GM18498 (cell line): ENCODE measurements around the gene PLA2G3.
"Not testable (repeated sequence)": the region's sequence is repeated elsewhere in the genome, so short reads cannot be mapped to it uniquely, and the experiment has no call there.

ENCODE experiments used
- ATAC-seq: cut with Tn5 transposase; IDR thresholded peaks from one replicate; pipeline ENCODE4 v1.9.1; 2021; ENCODE audit warnings: mild to moderate bottlenecking, moderate library complexity; ENCODE audit not compliant: unreplicated experiment

The PLA2G3 gene

DNA sequence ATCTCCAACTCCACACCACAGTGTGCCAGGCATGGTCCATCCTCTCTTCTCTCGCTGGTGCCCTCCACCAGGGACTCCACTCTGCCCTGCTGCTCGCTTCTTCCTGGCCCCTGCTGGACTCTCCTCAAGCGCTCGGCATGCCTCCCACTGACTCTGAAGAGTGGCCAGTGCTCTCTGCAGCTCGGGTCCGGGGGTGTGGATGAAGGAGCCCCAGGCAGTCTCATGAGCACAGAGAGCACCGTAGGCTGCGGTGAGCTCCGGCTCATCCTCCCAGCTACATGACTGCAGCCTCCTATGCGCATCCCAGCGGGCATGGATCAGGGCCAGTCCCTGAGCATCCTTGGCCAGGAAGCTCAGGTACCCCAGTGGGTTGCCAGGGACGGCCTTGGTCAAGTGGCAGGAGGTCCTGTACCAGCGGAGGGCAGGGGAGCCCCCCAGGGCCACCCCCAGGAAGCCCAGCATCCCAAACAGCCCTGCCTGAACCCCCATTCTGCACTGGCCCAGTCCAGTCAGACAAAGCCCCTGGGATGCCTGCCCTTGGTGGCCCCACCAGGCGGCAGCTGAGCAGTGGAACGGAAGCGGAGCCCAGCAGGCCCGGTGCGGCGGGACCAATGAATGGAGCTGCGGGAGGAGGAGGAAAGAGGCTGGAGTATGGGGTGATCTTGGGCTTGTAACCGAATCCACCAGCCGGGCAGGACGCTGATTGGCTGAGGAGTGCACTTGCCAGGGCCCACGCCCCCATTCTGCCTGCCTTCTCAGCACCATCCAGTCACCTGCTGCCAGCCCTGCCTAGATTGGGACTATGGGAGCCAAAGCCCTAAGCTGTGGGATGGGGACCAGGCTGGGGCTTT is at the start of gene PLA2G3:
PLA2G3 (minus strand) TSS at position 643 of the 851 bp plus-strand sequence; CDS start at position 489, 154 bp downstream.
- no peak for ATAC-seq

- no peak for ATAC-seq
Observed at GRCh38 chr22:31187627-31188026, 47.3 kb upstream of the PLA2G3 start.

- no peak for ATAC-seq
Observed at GRCh38 chr22:31185056-31185455, 44.7 kb upstream of the PLA2G3 start.

GRCh38 chr22:31184015-31184414 is 43.7 kb upstream of the PLA2G3 start:
- ATAC-seq: no peak

DNA sequence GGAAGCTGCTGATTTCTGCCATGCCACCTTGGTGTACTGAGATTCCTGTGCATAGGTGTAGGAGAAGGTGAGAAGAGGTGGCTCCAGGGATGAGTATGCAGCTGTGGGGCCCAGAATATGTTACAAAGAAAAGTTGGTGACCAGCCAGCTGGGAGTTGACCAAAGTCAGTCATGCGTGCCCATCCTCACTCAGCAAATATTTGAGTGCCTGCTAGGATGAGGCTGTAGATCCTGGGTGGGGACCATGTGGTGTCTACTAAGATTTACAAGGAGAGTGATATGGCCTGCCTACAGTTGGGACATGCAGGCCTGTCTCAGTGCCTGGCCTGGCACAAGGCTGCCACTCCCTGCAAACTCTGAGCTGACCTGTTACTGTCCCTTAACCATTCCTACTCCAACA is 39.0 kb upstream of the PLA2G3 start:
- ATAC-seq: no peak

GRCh38 chr22:31178859-31179258 is 38.6 kb upstream of the PLA2G3 start:
- ATAC-seq: no peak

DNA sequence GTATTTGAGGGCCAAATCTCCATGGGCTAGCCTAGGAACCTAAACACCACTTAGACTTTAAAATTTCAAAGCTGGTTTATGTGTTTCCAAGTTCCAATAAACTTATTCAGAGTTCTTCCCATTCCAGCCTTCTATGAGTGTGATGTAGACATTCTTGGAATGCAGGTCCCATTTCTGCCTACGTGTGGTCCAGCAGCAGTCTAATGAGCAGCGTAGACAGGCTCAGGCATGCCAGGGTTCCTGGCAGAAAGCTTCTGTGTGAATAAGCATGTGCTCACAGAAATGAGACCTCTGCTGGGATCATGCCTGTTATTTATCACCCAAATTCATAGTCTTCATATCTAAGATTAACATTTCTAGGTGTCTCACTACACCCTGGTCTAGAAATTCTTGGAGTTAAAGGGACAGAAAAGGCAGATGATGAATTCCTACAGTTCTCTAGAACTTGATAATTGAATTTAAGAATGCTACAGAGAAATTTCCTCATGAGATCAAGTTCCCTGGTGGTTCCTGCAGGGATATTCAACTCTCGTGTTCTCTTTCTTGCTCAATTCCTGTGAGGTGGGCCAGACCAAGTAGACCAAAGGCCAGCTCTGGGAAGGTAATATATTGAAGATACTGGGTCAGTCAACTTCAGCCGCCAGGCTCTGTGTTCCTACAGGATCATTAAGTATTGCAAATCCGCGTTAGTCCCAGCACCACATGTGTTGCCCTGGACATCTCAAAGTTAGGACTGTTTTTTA is 37.3 kb upstream of the PLA2G3 start:
- no peak for ATAC-seq

DNA sequence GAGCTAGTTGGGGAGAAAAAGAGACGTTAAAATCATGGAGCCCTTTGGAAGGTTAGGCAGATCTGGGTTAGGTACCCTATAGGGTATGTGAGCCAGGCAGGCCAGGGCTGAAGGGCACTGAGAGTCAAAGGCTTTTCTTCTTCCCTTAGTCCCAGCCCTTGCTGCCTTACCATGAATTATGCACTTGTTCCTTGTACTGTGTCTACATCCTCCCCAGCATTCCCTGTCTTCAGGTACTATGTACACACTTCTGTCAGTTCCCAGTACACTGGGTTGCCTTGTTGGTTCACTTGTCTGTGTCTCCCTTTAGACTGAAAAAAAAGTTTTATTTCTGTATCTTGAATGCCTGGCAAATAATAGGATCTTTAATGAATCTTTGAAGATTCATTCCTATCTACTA is 36.6 kb upstream of the PLA2G3 start:
- no peak for ATAC-seq

DNA sequence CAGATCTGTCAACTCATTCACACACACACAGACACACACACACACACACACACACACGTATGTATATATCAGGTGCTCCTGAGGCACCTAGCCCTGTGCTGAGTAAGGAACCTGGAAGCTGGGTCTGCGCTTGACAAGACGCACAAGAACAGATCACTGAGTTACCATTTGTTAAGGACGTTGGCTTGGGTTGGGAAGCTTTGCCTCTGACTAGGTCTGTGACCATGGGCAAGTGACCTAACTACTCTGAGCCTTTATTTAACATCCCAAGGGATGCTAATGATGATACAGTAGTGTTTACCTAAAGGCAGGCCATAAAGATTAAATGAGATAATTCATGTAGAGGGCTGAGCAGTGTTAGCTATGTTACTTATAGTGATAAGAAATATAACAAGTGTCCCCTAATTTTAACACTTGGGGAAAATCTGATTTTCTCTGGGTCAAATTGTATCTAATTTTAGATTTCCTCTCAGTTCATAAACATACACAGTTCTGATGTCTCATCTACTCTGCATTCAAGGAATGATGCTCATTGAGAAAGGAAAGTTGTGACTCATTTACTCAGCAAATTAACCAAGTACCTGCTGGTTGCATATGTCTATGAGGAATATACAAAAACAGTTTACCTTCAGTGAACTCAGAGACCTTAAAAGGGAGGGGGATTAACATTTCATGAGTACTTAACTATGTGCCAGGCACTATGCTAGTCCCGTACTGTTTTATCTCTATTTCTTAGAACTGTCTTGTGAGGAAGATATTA is 33.3 kb upstream of the PLA2G3 start:
- ATAC-seq: no peak

DNA sequence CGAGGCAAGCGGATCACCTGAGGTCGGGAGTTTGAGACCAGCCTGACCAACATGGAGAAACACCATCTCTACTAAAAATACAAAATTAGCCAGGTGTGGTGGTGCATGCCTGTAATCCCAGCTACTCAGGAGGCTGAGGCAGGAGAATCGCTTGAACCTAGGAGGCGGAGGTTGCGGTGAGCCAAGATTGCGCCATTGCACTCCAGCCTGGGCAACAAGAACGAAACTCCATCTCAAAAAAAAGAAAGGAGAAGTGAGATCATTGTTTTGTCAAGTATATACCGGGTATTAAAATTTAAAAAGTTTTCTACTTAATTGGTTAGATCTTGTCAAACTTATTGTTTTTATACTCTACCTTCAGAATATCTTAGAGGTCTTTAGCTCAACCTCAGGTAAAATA is 31.4 kb upstream of the PLA2G3 start:
- not testable (repeated sequence) for ATAC-seq

- no peak for ATAC-seq
Observed at GRCh38 chr22:31170971-31171370, 30.7 kb upstream of the PLA2G3 start.

DNA sequence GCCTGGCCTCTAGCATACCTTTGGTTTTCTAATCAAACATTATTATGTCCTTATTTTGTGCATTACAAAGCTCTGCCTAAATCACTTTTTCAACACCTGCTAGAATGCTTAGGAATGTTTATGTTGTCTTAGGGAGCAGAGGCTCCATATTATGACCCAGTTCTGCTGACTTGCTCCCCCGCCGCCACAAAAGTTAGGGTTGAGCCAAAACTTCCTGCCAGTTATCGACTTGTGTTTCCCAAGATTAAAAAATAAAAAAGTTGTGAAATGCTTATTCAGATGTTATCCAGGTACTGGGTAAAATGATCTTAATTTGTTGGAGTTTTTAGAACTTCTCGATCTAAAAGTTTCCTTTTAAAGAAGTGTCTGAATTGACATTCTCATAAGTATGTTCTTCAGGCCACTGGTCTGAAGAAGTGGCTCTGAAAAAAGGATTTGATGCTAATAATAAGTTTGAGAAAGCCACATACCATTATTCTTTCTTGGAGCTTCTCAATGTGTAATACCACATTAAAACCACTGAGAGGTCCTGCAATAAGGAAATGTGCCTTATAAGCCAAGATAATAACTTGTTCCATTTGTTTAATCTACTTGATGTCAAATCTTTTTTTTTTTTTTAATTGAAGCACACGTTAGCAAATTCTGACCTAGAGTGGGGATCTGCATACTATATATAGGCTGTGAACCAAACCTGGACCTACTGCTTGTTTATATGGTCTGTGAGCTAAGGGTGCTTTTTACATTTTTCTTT is 21.9 kb upstream of the PLA2G3 start:
- ATAC-seq: no peak

DNA sequence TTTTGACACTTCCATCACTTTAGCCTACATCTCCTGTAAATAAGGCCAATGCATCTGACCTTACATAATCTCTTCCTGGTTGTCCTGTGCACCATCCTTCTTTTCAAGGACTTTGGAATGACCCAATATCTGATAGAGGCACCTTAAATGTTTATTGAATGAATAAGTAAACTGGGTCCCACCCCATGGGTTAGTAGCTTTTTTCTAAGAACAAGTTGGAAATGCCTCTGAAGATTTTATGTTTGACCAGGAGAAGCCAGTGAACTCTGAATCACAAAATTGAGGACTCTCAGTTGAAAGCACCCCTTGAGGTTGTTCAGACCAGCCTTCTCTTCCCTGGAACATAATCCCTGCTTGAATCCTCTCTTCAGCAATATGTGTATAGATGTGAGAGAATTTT is 21.1 kb upstream of the PLA2G3 start:
- ATAC-seq: no peak

DNA sequence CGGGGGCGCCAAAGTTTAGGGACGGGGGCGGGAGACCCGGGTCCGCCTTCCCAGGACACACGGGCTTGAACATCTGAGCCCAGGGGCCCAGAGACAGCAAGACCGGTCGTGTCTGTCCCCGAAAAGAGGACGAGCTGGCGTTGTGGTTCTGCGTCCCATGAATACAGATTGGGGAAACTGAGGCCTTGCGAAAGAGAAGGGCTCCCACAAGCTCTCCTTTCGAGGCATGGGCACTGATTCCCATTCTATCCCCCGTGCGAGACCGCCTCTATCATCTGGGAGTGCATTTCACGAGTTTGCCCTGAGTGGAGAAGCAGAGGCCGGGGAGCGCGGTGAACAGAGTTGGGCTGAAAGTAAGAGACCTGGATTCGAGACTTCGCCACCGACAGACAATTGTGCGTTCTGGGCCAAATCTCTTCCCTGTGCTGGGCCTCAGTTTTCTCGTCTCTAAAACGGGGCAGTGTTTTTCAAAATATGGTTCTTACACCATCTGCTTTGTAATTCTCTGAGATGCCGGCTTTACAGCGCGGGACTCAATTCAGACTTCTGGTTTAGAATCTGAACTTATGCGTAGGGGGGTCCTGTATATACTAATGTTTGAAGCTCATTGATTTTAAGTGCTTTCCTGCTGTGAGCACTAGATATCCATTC is 20.1 kb upstream of the PLA2G3 start:
- ATAC-seq: peak; percentile 20

- no peak for ATAC-seq
Observed at GRCh38 chr22:31155422-31155821, 15.1 kb upstream of the PLA2G3 start.

DNA sequence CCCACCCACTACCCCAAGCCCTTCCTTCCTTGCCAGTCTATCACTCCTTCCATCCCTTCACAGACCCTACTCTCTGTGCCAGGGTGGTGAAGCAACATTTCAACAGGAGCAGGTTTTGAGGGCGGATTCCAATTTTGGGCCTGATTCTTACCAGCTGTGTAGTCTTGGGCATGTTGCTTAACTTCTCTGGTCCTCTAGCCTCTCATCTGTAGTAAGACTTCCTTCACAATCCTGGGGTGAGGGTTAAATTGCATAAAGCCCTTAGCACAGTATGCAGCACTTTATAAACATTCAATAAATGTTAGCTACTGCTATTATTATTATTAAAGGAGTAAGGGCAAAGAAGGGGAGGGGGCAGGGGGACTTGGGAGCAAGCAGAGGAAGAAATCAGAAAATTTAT is 14.7 kb upstream of the PLA2G3 start:
- ATAC-seq: no peak

- ATAC-seq: no peak
Observed at GRCh38 chr22:31153357-31153756, 13.0 kb upstream of the PLA2G3 start.

DNA sequence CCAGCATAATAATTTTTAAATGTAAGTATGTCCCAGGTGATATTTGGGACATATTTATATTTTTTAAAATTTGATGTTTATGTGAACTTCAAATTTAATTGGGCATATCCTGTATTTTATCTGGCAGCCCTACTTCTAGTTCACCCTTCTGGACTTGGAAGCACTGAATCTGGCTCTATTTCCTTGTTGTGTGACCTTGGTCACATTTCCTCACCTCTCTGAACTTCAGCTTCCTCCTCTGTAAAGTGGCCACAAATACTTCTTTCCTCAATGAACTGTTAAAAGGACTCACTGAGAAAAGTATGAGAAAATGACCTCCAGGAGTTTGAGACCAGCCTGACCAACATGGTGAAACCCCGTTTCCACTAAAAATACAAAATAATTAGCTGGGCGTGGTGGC is 11.6 kb upstream of the PLA2G3 start:
- no peak for ATAC-seq

DNA sequence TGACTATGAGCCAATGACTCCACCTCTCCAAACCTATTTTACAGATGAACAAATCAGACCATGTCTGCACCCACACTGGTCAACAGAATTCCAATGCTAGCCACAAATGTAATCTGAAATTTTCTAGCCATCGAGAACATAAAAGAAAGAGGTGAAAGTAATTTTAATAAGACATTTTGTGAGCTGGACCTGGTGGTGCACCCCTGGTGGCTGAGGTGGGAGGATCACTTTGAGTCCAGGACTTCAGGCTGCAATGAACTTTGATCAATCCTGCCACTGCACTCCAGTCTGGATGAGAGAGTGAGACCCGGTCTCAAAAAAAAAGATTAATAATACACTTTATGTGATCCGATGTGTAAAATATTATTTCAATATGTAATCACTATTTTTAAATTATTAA is 10.3 kb upstream of the PLA2G3 start:
- ATAC-seq: no peak

GRCh38 chr22:31148953-31149627 is 8.8 kb upstream of the PLA2G3 start:
- ATAC-seq: no peak
